SK-N-MC (cell line): ENCODE data around the gene MINK1.

Experiments used
- EZH2 ChIP-seq: fragments of 200-600 bp; sonication (generic); IDR thresholded peaks from one replicate; pipeline ENCODE4 v1.6.1; 2017; ENCODE audit warnings: antibody characterized with exemption
- FOXP2 ChIP-seq: optimal IDR thresholded peaks from 2 replicates; pipeline ENCODE3; 2011; ENCODE audit warnings: mild to moderate bottlenecking, moderate library complexity; ENCODE audit not compliant: insufficient read depth; ENCODE audit errors: extremely low read length, control extremely low read depth
- POLR2AphosphoS5 ChIP-seq: IDR thresholded peaks from 2 replicates; pipeline ENCODE4 v1.6.1; 2012; ENCODE audit warnings: mild to moderate bottlenecking, low read depth, low read length, borderline replicate concordance

- TF ChIP-seq POLR2AphosphoS5 (no peak), EZH2 (no peak), FOXP2 (no peak)
Observed at GRCh38 chr17:4908711-4909496, 75.8 kb downstream of the MINK1 start.
